GM12873 (cell line): ENCODE results near the gene TMEM245.

Experiments
- CTCF ChIP-seq: IDR thresholded peaks from 2 replicates; pipeline ENCODE4 v1.5.1; 2012; ENCODE audit warnings: low read depth, mild to moderate bottlenecking, moderate library complexity, low read length, control low read depth; ENCODE audit not compliant: insufficient read depth; ENCODE audit errors: missing control alignments

TMEM245 gene

GRCh38 chr9:109002141-109002540 lies 117.6 kb downstream of the TMEM245 start:
- TF ChIP-seq CTCF, result no peak

- TF ChIP-seq CTCF, result no peak
Observed at GRCh38 chr9:109001275-109001676, 118.5 kb downstream of the TMEM245 start.

GRCh38 chr9:108997112-108997511 lies 122.6 kb downstream of the TMEM245 start:
- TF ChIP-seq CTCF, result no peak

GRCh38 chr9:108996643-108997042 lies 123.1 kb downstream of the TMEM245 start:
- TF ChIP-seq CTCF, result no peak

- TF ChIP-seq CTCF, result no peak
Observed at GRCh38 chr9:108994695-108995094, 125.1 kb downstream of the TMEM245 start.

GRCh38 chr9:108991479-108991878 lies 128.3 kb downstream of the TMEM245 start:
- no peak for TF ChIP-seq CTCF

- TF ChIP-seq CTCF, result no peak
Observed at GRCh38 chr9:108983885-108984284, 135.9 kb downstream of the TMEM245 start.

GRCh38 chr9:108980893-108981292 lies 138.9 kb downstream of the TMEM245 start:
- TF ChIP-seq CTCF, result no peak
